ENCODE measurements around the gene ACSL5. TPM values are rescaled to one million over a fixed set of nuclear protein-coding genes. Genes with fewer than 3 reads are reported as not detected.

Gene ACSL5
- total and polyA plus RNA-seq, 2 of the 4 experiments (the other 2 are of a cell fraction): 0.87 to 1.3 TPM

DNA sequence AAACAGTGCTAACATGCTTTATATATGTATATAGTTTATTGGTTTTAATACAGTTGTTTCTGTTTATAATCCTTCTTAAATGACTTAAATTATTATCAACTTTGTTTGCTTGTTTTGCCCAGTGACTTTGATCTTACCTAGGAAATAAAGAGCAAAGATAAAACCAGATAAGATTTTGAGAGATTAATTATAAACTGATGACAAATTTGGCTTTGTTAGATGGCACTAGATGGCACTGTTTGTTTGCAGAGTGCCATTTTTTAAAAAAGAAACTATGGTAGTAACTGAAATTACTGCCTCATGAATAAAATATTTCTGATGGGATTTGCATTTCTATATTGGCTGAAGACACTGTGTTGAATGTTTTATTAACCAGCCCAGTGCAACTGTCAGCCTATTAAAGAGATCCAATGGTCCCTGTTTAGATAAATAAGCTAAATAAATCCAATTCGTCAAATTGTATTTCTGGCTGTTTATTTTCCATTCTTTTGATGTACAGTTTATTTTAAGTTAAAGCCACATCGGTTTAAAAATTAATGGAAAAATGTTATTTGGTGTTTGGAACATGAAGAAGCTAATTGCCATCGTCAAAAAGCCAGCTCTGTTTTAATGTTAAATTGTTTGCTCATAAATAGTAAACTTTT, 101.8 kb downstream of the ACSL5 start:
- H3K4me3 ChIP-seq (ENCODE audit: insufficient read depth, low read depth, low read length): no peak overlapping the region
- DNase-seq (peak; percentile 23), ATAC-seq (ENCODE audit: low read depth) (peak; percentile 59; the same call in 1 of the 2 replicates)
- H2BK15ac ChIP-seq (ENCODE audit: low read depth, low read length): no peak overlapping the region
- no peak overlapping the region for H3K14ac ChIP-seq (replicated peaks; ENCODE audit: low read depth, low read length)
- H3K79me1 ChIP-seq (ENCODE audit: low read depth in 1 of 2, low read length in 2 of 2): peaks cover 7 to 12% of the 10 kb centered on the region in 2 experiments; a peak in 3 of 4 replicates
- H4K5ac ChIP-seq (ENCODE audit: low read depth, low read length): no peak overlapping the region
- no peak overlapping the region for H3K4me2 ChIP-seq (ENCODE audit: low read depth, low read length)
- no peak overlapping the region for H3K56ac ChIP-seq (ENCODE audit: extremely low read depth, insufficient read depth, low read length)
- dilution Hi-C loops (cut with HindIII; ENCODE audit: low sequenced_read_pairs, unreplicated experiment): no loop called here
- no peak overlapping the region for H3K27ac ChIP-seq (ENCODE audit: insufficient read depth, low read length)
- no peak overlapping the region for H2BK5ac ChIP-seq (ENCODE audit: low read depth, low read length, poor library complexity, severe bottlenecking)
- H3K4me1 ChIP-seq (ENCODE audit: control insufficient read depth, insufficient read depth, low read length): no peaks in the 10 kb centered on the region
- H2AK5ac ChIP-seq (ENCODE audit: low read depth, low read length): no peak overlapping the region
- H4K8ac ChIP-seq (ENCODE audit: low read depth in 2 of 2, low read length in 2 of 2): no peak overlapping the region
- CTCF ChIA-PET: interaction anchor here (0.7 to 2.7 kb wide), 7 partner anchors 12 to 909 kb away, joined by 3 to 14 read pairs (median 3); no protein-coding TSS in a partner anchor
- H2BK20ac ChIP-seq (ENCODE audit: low read depth, low read length): no peak overlapping the region
- no peaks in the 10 kb centered on the region for H3K36me3 ChIP-seq (ENCODE audit: control insufficient read depth, insufficient read depth, low read length)
- intact Hi-C loops (cut with micrococcal nuclease): loop anchor here (1.0 to 10.0 kb wide), 4 partner anchors 475 to 979 kb away; partner anchors contain the start of gene TCF7L2
- H3K9ac ChIP-seq (ENCODE audit: low read depth, low read length): no peak overlapping the region
- in situ Hi-C loops (cut with MboI; ENCODE audit: low sequenced_read_pairs): loop anchor here (10.0 kb wide), 1 partner anchor 909 kb away; no protein-coding TSS in a partner anchor
- no peaks in the 10 kb centered on the region for H3K9me3 ChIP-seq (ENCODE audit: control insufficient read depth, insufficient read depth, low read length)
- TF ChIP-seq CHD1 (IDR thresholded peaks at IDR 0.05; ENCODE audit: low read depth, low read length) (no peak), RAD21 (IDR thresholded peaks at IDR 0.05; ENCODE audit: low read length) (peak; percentile 82), SMC3 (IDR thresholded peaks at IDR 0.05; ENCODE audit: low read depth, low read length) (peak; percentile 68), RCOR1 (IDR thresholded peaks at IDR 0.05; ENCODE audit: insufficient replicate concordance, low read length) (no peak)
- TF ChIP-seq, protein P1, sequence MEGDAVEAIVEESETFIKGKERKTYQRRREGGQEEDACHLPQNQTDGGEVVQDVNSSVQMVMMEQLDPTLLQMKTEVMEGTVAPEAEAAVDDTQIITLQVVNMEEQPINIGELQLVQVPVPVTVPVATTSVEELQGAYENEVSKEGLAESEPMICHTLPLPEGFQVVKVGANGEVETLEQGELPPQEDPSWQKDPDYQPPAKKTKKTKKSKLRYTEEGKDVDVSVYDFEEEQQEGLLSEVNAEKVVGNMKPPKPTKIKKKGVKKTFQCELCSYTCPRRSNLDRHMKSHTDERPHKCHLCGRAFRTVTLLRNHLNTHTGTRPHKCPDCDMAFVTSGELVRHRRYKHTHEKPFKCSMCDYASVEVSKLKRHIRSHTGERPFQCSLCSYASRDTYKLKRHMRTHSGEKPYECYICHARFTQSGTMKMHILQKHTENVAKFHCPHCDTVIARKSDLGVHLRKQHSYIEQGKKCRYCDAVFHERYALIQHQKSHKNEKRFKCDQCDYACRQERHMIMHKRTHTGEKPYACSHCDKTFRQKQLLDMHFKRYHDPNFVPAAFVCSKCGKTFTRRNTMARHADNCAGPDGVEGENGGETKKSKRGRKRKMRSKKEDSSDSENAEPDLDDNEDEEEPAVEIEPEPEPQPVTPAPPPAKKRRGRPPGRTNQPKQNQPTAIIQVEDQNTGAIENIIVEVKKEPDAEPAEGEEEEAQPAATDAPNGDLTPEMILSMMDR (conservative IDR thresholded peaks at IDR 0.05; ENCODE audit: low read depth, low read length): peak; percentile 71
- BruUV-seq (replicated peaks): no TSS peak
- no peaks in the 10 kb centered on the region; the same call in 1 of the 2 replicates for H4K20me1 ChIP-seq (ENCODE audit: insufficient read depth, low read length)
- H3K4ac ChIP-seq (ENCODE audit: low read depth, low read length): no peak overlapping the region
- no peaks in the 10 kb centered on the region; the same call in 1 of the 2 replicates for H3K9me1 ChIP-seq (ENCODE audit: insufficient read depth, low read length)
- no peak overlapping the region for H3K18ac ChIP-seq (ENCODE audit: low read depth, low read length)
- no peak overlapping the region for H2AFZ ChIP-seq (replicated peaks; ENCODE audit: low read length, poor library complexity)
- no peaks in the 10 kb centered on the region for H3K27me3 ChIP-seq (ENCODE audit: control insufficient read depth, insufficient read depth, low read length)
- no peak overlapping the region for H2AK9ac ChIP-seq (replicated peaks; ENCODE audit: low read depth, low read length, poor library complexity)
- H3K23ac ChIP-seq (ENCODE audit: low read depth, low read length): no peak overlapping the region
- no peak overlapping the region for H2BK120ac ChIP-seq (ENCODE audit: low read depth, low read length)
- no peak overlapping the region for H4K91ac ChIP-seq (ENCODE audit: insufficient read depth, low read depth, low read length)
- POLR2A ChIA-PET (ENCODE audit: unreplicated experiment): no interaction called here
- WGBS, 2 experiments (ENCODE audit: extremely low coverage in 2 of 2, insufficient read length in 1 of 2): no CpG with 5 or more reads among the region's 3 CpGs

Other genes starting within 250 kb of the ACSL5 start
- gene GPAM, start 190.4 kb upstream of the ACSL5 start, total RNA-seq (2012; rRNA removed): 11.5 and 13.1 TPM in 2 replicates
- 3.0 and 3.5 TPM in 2 replicates for gene GPAM, start 190.4 kb upstream of the ACSL5 start, polyA plus RNA-seq (2012; rRNA removed)
- not detected in 2 replicates for gene TECTB, start 90.7 kb upstream of the ACSL5 start, total RNA-seq (2012; rRNA removed)
- gene TECTB, start 90.7 kb upstream of the ACSL5 start, polyA plus RNA-seq (2012; rRNA removed): not detected in 2 replicates
- gene ZDHHC6, start 72.8 kb downstream of the ACSL5 start, total RNA-seq (2012; rRNA removed): 17.4 and 22.2 TPM in 2 replicates
- 15.4 and 21.6 TPM in 2 replicates for gene ZDHHC6, start 72.8 kb downstream of the ACSL5 start, polyA plus RNA-seq (2012; rRNA removed)
- gene VTI1A, start 73.1 kb downstream of the ACSL5 start, total RNA-seq (2012; rRNA removed): 24.9 and 35.0 TPM in 2 replicates
- gene VTI1A, start 73.1 kb downstream of the ACSL5 start, polyA plus RNA-seq (2012; rRNA removed): 7.7 and 9.7 TPM in 2 replicates

Measured in IMR-90 (cell line).